Activated B cell treated with CpG ODN at 0.5 μM for 24 hours (primary cell): ENCODE results near the gene SPIN1. TPM values are rescaled to one million over a fixed set of nuclear protein-coding genes. Genes with fewer than 3 reads are reported as not detected.

Experiments used
- ATAC-seq: fragments of 200-7000 bp; cut with Tn5 transposase; one replicate; pipeline ENCODE4 v1.10.0; 2021; ENCODE audit warnings: low read depth, mild to moderate bottlenecking, moderate library complexity
- CTCF ChIA-PET: fragments of 350-600 bp; sonication (Branson Sonifier 250); formaldehyde crosslinking; loops from one replicate; lab custom pipeline; 2021; ENCODE audit warnings: antibody characterized with exemption; lab: Charles Lee
- POLR2A ChIA-PET: fragments of 350-600 bp; sonication (Branson Sonifier 250); formaldehyde crosslinking; loops from one replicate; lab custom pipeline; 2021; ENCODE audit warnings: antibody characterized with exemption; lab: Charles Lee
- DNase-seq: peaks from one replicate; pipeline ENCODE4 v3.0.0; 2022
- H3K27ac Mint-ChIP-seq: one replicate; pipeline ENCODE4 v1.8.0; 2020; ENCODE audit warnings: mixed read lengths
- H3K27me3 Mint-ChIP-seq: one replicate; pipeline ENCODE4 v1.8.0; 2021; ENCODE audit warnings: mixed read lengths
- H3K36me3 Mint-ChIP-seq: one replicate; pipeline ENCODE4 v1.8.0; 2021; ENCODE audit warnings: low read depth, mixed read lengths
- H3K4me1 Mint-ChIP-seq: one replicate; pipeline ENCODE4 v1.8.0; 2021; ENCODE audit warnings: mixed read lengths
- H3K4me3 Mint-ChIP-seq: one replicate; pipeline ENCODE4 v1.8.0; 2020; ENCODE audit warnings: mild to moderate bottlenecking, mixed read lengths
- H3K9me3 Mint-ChIP-seq: one replicate; pipeline ENCODE4 v1.8.0; 2020; ENCODE audit warnings: mixed read lengths
- intact Hi-C: fragments of 100-400 bp; cut with micrococcal nuclease; formaldehyde crosslinking; loops from one replicate; pipeline ENCODE4 v1.15.1; 2024
- total RNA-seq: library from RNA; stranded (reverse); gene quantifications from 2 replicates; pipeline ENCODE4 v1.2.3, GENCODE V29; 2022
- TF ChIP-seq, protein P1 (sequence below): fragments of 200-600 bp; IDR thresholded peaks from one replicate; pipeline ENCODE4 v1.8.0; 2022; ENCODE audit warnings: antibody characterized with exemption, mild to moderate bottlenecking

SPIN1 gene
- total RNA-seq, 1 donor from 2014 or later = 20.7 TPM

DNA sequence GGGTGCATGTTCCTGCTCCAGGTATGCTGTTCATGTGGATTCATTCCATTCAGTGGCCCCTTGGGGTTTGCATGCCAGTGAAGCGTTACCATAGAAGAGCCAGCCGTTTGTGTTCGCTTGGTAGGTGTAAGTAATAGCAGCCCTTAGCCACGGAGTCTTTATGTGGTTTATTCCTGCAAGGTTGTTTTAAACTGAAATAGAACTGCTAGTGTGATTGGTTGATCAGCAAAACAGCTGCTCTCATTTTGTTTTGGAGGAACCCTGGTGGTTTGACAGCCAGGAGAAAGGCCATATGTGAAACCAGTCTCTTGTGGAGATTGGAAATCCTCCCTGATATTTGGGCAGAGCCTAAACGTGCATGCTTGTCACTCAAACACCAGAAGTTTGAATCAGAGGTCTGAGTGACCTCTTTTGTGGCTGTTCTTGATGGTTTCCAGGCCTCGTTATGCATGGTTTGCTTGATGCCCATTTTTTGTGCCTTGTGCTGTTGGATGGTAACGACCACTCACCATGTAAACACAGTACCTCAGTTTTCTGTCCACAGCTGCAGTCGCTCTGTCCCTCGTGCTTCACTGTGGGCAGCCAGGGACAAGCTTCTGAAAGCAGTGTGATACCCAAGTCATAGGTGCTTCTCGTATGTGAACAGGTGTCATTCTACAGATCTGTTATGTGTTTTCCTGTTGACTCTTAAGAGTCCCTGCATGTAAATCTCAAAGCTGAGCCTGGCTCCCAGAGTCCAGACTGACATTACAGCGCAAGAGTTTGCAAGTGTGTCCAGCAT lies 88.4 kb downstream of the SPIN1 start:
- intact Hi-C loops = no loop called here
- no peak for DNase-seq
- no peak overlapping the region for H3K4me3 Mint-ChIP-seq
- no peaks in the 10 kb centered on the region for H3K4me1 Mint-ChIP-seq
- no peaks in the 10 kb centered on the region for H3K27me3 Mint-ChIP-seq
- TF ChIP-seq, protein P1, sequence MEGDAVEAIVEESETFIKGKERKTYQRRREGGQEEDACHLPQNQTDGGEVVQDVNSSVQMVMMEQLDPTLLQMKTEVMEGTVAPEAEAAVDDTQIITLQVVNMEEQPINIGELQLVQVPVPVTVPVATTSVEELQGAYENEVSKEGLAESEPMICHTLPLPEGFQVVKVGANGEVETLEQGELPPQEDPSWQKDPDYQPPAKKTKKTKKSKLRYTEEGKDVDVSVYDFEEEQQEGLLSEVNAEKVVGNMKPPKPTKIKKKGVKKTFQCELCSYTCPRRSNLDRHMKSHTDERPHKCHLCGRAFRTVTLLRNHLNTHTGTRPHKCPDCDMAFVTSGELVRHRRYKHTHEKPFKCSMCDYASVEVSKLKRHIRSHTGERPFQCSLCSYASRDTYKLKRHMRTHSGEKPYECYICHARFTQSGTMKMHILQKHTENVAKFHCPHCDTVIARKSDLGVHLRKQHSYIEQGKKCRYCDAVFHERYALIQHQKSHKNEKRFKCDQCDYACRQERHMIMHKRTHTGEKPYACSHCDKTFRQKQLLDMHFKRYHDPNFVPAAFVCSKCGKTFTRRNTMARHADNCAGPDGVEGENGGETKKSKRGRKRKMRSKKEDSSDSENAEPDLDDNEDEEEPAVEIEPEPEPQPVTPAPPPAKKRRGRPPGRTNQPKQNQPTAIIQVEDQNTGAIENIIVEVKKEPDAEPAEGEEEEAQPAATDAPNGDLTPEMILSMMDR = no peak
- CTCF ChIA-PET = no interaction called here
- no peaks in the 10 kb centered on the region for H3K9me3 Mint-ChIP-seq
- H3K36me3 Mint-ChIP-seq = peaks cover 35% of the 10 kb centered on the region
- no peak for ATAC-seq
- POLR2A ChIA-PET = no interaction called here
- no peak overlapping the region for H3K27ac Mint-ChIP-seq

DNA sequence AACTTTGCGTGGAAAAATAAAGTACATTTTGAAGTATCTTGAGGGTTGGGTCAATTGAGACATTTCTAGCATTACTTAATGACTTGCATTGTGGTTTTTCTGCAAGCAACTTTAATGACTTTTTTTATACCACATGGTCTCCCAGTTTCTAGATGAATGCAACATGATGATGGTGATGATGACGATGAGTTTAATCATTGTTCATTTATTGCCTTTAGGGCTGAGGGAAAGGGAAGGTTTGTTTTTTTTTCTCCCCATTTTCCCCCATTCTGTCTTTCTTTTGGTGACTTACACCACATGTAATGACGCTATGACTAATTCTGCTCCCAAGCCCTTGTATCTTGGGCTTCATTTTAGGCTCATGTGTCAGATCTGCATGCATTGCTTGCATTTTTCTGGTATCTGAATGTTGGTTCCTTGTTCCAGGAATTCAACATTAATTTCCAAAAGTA lies 89.1 kb downstream of the SPIN1 start:
- DNase-seq (no peak), ATAC-seq (no peak)
- TF ChIP-seq, protein P1 = no peak
- Mint-ChIP-seq H3K4me3 (no peak overlapping the region), H3K27me3 (no peaks in the 10 kb centered on the region), H3K27ac (no peak overlapping the region), H3K4me1 (no peaks in the 10 kb centered on the region), H3K36me3 (peaks cover 33% of the 10 kb centered on the region), H3K9me3 (no peaks in the 10 kb centered on the region)
- ChIA-PET CTCF (no interaction called here), POLR2A (no interaction called here)
- intact Hi-C loops = no loop called here

DNA sequence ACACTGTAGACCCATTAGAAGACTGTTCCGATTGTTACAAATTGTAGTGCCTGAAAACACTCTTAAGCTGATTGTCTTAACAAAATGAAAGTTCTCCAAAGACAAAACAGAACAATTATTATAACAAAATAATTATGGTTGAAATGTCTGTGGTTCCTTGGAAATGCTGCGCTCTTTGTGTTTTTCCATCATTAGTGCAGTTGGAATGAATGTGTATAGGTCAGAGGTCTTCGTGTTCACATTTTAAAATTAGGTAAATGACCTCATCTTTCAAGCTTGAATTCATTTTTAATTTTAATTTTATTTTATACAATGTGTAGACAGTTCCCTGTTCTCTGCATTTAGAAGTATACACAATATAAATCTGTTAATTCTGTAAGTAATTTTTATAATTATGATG lies 90.0 kb downstream of the SPIN1 start:
- CTCF ChIA-PET = no interaction called here
- DNase-seq (no peak), ATAC-seq (no peak)
- TF ChIP-seq, protein P1 = no peak
- no peaks in the 10 kb centered on the region for H3K27me3 Mint-ChIP-seq
- intact Hi-C loops = no loop called here
- no peaks in the 10 kb centered on the region for H3K4me1 Mint-ChIP-seq
- POLR2A ChIA-PET = no interaction called here
- no peaks in the 10 kb centered on the region for H3K9me3 Mint-ChIP-seq
- peaks cover 33% of the 10 kb centered on the region for H3K36me3 Mint-ChIP-seq
- H3K4me3 Mint-ChIP-seq = no peak overlapping the region
- no peak overlapping the region for H3K27ac Mint-ChIP-seq

DNA sequence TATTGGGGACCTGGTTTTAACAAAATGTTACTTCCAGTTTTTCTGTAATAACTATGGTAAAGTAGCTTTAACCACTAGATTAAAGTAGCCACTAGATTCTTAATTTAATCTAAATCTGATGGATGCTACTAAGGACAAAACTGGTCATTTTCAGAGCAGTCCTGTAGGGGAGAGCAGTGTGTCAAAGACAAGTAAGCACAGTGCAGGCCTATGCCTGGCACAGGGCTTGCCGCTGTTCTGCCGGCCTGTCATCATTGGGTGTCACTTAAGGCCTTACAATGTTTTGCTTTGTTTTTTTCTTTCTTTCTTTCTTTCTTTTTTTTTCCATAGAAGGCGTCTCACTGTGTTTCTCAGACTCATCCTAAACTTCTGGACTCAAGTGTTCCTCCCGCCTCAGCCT lies 93.7 kb downstream of the SPIN1 start:
- DNase-seq (no peak), ATAC-seq (no peak)
- intact Hi-C loops = no loop called here
- no peak overlapping the region for H3K4me3 Mint-ChIP-seq
- peaks cover 2% of the 10 kb centered on the region for H3K4me1 Mint-ChIP-seq
- H3K9me3 Mint-ChIP-seq = no peaks in the 10 kb centered on the region
- H3K27me3 Mint-ChIP-seq = no peaks in the 10 kb centered on the region
- H3K27ac Mint-ChIP-seq = no peak overlapping the region
- peaks cover 6% of the 10 kb centered on the region for H3K36me3 Mint-ChIP-seq
- TF ChIP-seq, protein P1 = no peak
- POLR2A ChIA-PET = no interaction called here
- CTCF ChIA-PET = no interaction called here

DNA sequence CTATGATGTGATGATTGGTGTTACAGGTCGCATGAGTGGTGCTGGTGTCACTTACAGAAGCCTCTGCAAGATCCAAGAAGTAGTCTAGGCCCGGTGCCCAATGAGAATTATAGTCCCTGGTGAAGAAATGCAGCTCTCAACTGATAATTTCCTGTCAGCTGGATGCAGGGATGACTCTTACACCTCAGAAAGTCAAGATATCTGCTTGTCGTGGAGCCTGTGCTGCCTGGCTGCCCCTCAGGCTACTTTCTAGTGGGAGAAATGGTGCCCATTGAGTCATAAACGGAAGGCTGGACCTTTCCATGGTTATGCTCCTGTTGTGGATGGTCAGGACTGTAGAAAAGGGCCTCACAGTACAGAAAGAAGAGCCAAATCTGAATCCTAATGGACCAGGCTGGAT lies 99.9 kb downstream of the SPIN1 start:
- peaks cover 2% of the 10 kb centered on the region for H3K4me1 Mint-ChIP-seq
- TF ChIP-seq, protein P1 = no peak
- CTCF ChIA-PET = no interaction called here

More for the DNA sequence above, 99.9 kb downstream of the SPIN1 start:
- no peak for DNase-seq
- Mint-ChIP-seq H3K4me3 (no peak overlapping the region), H3K9me3 (no peaks in the 10 kb centered on the region), H3K36me3 (no peaks in the 10 kb centered on the region), H3K27me3 (no peaks in the 10 kb centered on the region), H3K27ac (no peak overlapping the region)
- intact Hi-C loops = no loop called here
- POLR2A ChIA-PET = no interaction called here
- no peak for ATAC-seq
